ENCODE data around the gene EFCAB5.
"Not testable (repeated sequence)": the region's sequence is repeated elsewhere in the genome, so short reads cannot be mapped to it uniquely, and the experiment has no call there.

- not testable (repeated sequence) for TF ChIP-seq CTCF (conservative IDR thresholded peaks at IDR 0.05); EZH2 (IDR thresholded peaks at IDR 0.05; ENCODE audit: low read depth)
These were observed 83.9 kb downstream of the EFCAB5 start for GRCh38 chr17:30025325-30025724.

Data from PC-9 (cell line).